Stimulated activated CD4-positive, alpha-beta T cell treated with anti-CD3 and anti-CD28 coated beads, Interleukin-4, amount 100 ng/mL, for 4 hours (primary cell): ENCODE measurements around the gene MAP3K5.
"Not testable (repeated sequence)": the region's sequence is repeated elsewhere in the genome, so short reads cannot be mapped to it uniquely, and the experiment has no call there.

Source experiments
- DNase-seq, 2 experiments: peaks; one replicate each; pipeline ENCODE4 v3.0.0-alpha.2; 2020

Gene MAP3K5

GRCh38 chr6:136720045-136720770, 72.1 kb downstream of the MAP3K5 start:
- DNase-seq: no peak

- no peak for DNase-seq
Observed at GRCh38 chr6:136719280-136720044, 72.8 kb downstream of the MAP3K5 start.

GRCh38 chr6:136718476-136718875, 73.8 kb downstream of the MAP3K5 start:
- no peak for DNase-seq

- no peak for DNase-seq
Observed at GRCh38 chr6:136717716-136717990, 74.6 kb downstream of the MAP3K5 start.

- DNase-seq: no peak
Observed at GRCh38 chr6:136716917-136717715, 75.2 kb downstream of the MAP3K5 start.

- not testable (repeated sequence) for DNase-seq
Observed at GRCh38 chr6:136712642-136713041, 79.6 kb downstream of the MAP3K5 start.

- no peak for DNase-seq
Observed at GRCh38 chr6:136711644-136712043, 80.6 kb downstream of the MAP3K5 start.

- DNase-seq: no peak
Observed at GRCh38 chr6:136710877-136711552, 81.3 kb downstream of the MAP3K5 start.

GRCh38 chr6:136709429-136709828, 82.8 kb downstream of the MAP3K5 start:
- no peak for DNase-seq

- no peak for DNase-seq
Observed at GRCh38 chr6:136706430-136706829, 85.8 kb downstream of the MAP3K5 start.

- DNase-seq: no peak
Observed at GRCh38 chr6:136703331-136703865, 88.9 kb downstream of the MAP3K5 start.

GRCh38 chr6:136701045-136701444, 91.2 kb downstream of the MAP3K5 start:
- no peak for DNase-seq

GRCh38 chr6:136699358-136699757, 92.9 kb downstream of the MAP3K5 start:
- DNase-seq: no peak

GRCh38 chr6:136696783-136697364, 95.4 kb downstream of the MAP3K5 start:
- DNase-seq: no peak

- no peak for DNase-seq
Observed at GRCh38 chr6:136696238-136696637, 96.0 kb downstream of the MAP3K5 start.

- no peak for DNase-seq
Observed at GRCh38 chr6:136695412-136695811, 96.9 kb downstream of the MAP3K5 start.

- DNase-seq: no peak
Observed at GRCh38 chr6:136693090-136693489, 99.2 kb downstream of the MAP3K5 start.

- not testable (repeated sequence) for DNase-seq
Observed at GRCh38 chr6:136687894-136688293, 104.4 kb downstream of the MAP3K5 start.

- DNase-seq: no peak
Observed at GRCh38 chr6:136685540-136686108, 106.7 kb downstream of the MAP3K5 start.

GRCh38 chr6:136684466-136684865, 107.8 kb downstream of the MAP3K5 start:
- no peak for DNase-seq

- DNase-seq: no peak
Observed at GRCh38 chr6:136683209-136683941, 108.9 kb downstream of the MAP3K5 start.
